OCI-LY3 (cell line): ENCODE measurements around the gene NECAB3.

Experiments used
- H2AFZ ChIP-seq: fragments of 200-600, 300-600 bp; shearing (Covaris generic); 2 replicates; pipeline ENCODE4 v1.6.0; 2014; ENCODE audit warnings: antibody characterized with exemption, low read depth, low read length
- H3K27ac ChIP-seq: fragments of 200-600, 300-600 bp; sonication (generic); 2 replicates; pipeline ENCODE4 v1.5.1; 2014; ENCODE audit warnings: mild to moderate bottlenecking, low read length, moderate library complexity, mixed read lengths
- H3K27me3 ChIP-seq: fragments of 200-600, 300-600 bp; sonication (generic); 2 replicates; pipeline ENCODE4 v1.6.1; 2014; ENCODE audit warnings: low read depth, low read length, mixed read lengths
- H3K36me3 ChIP-seq: fragments of 200-600, 300-600 bp; sonication (generic); replicated peaks from 2 replicates; pipeline ENCODE3; 2014; ENCODE audit warnings: low read depth, low read length, mixed read lengths
- H3K4me1 ChIP-seq: fragments of 300-600, 200-600 bp; sonication (generic); 2 replicates; pipeline ENCODE4 v1.6.1; 2014; ENCODE audit warnings: low read length, mixed read lengths
- H3K4me2 ChIP-seq: fragments of 200-600, 300-600 bp; sonication (generic); 2 replicates; pipeline ENCODE4 v1.6.1; 2014; ENCODE audit warnings: low read length, mixed read lengths
- H3K4me3 ChIP-seq: fragments of 300-600, 200-600 bp; sonication (generic); 2 replicates; pipeline ENCODE4 v1.5.1; 2014; ENCODE audit warnings: antibody characterized with exemption, mild to moderate bottlenecking, low read length, moderate library complexity
- H3K79me2 ChIP-seq: fragments of 300-600, 200-600 bp; shearing (Covaris generic); 2 replicates; pipeline ENCODE4 v1.6.1; 2014; ENCODE audit warnings: mild to moderate bottlenecking, low read length, mixed read lengths
- H3K9ac ChIP-seq: fragments of 300-600, 200-600 bp; shearing (Covaris generic); 2 replicates; pipeline ENCODE4 v1.6.0; 2014; ENCODE audit warnings: mild to moderate bottlenecking, low read length, moderate library complexity
- H3K9me3 ChIP-seq: fragments of 200-600, 300-600 bp; shearing (Covaris generic); 2 replicates; pipeline ENCODE4 v1.6.1; 2014; ENCODE audit warnings: low read length, mixed read lengths; ENCODE audit not compliant: insufficient read depth
- H4K20me1 ChIP-seq: fragments of 200-600, 300-600 bp; sonication (generic); 2 replicates; pipeline ENCODE4 v1.6.1; 2016; ENCODE audit warnings: low read length, mixed read lengths; ENCODE audit not compliant: insufficient read depth
- CTCF ChIP-seq: fragments of 200-600, 300-600 bp; sonication (generic); IDR thresholded peaks from 2 replicates; pipeline ENCODE4 v1.5.1; 2014; ENCODE audit warnings: antibody characterized with exemption, low read length, low read depth
- EZH2phosphoT487 ChIP-seq: fragments of 200-600 bp; shearing (Covaris generic); IDR thresholded peaks from 2 replicates; pipeline ENCODE4 v1.6.1; 2018; ENCODE audit warnings: antibody characterized with exemption, mixed run types, low read depth

The NECAB3 gene

GRCh38 chr20:33681728-33682353, 7.6 kb upstream of the NECAB3 start:
- H2AFZ ChIP-seq = no peak overlapping the region
- H4K20me1 ChIP-seq = peaks cover 81% of the 10 kb centered on the region
- H3K9me3 ChIP-seq = no peaks in the 10 kb centered on the region
- H3K27ac ChIP-seq = no peak overlapping the region
- peaks cover 16% of the 10 kb centered on the region for H3K4me1 ChIP-seq
- no peaks in the 10 kb centered on the region for H3K27me3 ChIP-seq
- no peak overlapping the region for H3K4me3 ChIP-seq
- TF ChIP-seq CTCF (no peak), EZH2phosphoT487 (no peak)
- H3K79me2 ChIP-seq = peaks cover 64% of the 10 kb centered on the region
- no peak overlapping the region for H3K4me2 ChIP-seq
- H3K36me3 ChIP-seq = peaks cover 54% of the 10 kb centered on the region
- no peak overlapping the region for H3K9ac ChIP-seq

GRCh38 chr20:33681288-33681687, 7.1 kb upstream of the NECAB3 start:
- Histone ChIP-seq H2AFZ (no peak overlapping the region), H3K9ac (no peak overlapping the region), H3K4me1 (peaks cover 13% of the 10 kb centered on the region), H3K79me2 (peaks cover 64% of the 10 kb centered on the region), H3K4me3 (no peak overlapping the region), H3K4me2 (no peak overlapping the region), H3K27me3 (no peaks in the 10 kb centered on the region), H4K20me1 (peaks cover 83% of the 10 kb centered on the region), H3K9me3 (no peaks in the 10 kb centered on the region), H3K27ac (no peak overlapping the region), H3K36me3 (peaks cover 58% of the 10 kb centered on the region)
- TF ChIP-seq EZH2phosphoT487 (no peak), CTCF (no peak)

GRCh38 chr20:33680686-33681085, 6.5 kb upstream of the NECAB3 start:
- no peaks in the 10 kb centered on the region for H3K9me3 ChIP-seq
- H2AFZ ChIP-seq = no peak overlapping the region
- no peak overlapping the region for H3K9ac ChIP-seq
- no peak overlapping the region for H3K4me3 ChIP-seq
- peaks cover 89% of the 10 kb centered on the region for H4K20me1 ChIP-seq
- H3K27ac ChIP-seq = no peak overlapping the region
- no peak overlapping the region for H3K4me2 ChIP-seq
- H3K4me1 ChIP-seq = peaks cover 13% of the 10 kb centered on the region
- H3K36me3 ChIP-seq = peaks cover 64% of the 10 kb centered on the region
- peaks cover 61% of the 10 kb centered on the region for H3K79me2 ChIP-seq
- H3K27me3 ChIP-seq = no peaks in the 10 kb centered on the region
- TF ChIP-seq EZH2phosphoT487 (no peak), CTCF (no peak)

- Histone ChIP-seq H3K4me1 (peaks cover 17% of the 10 kb centered on the region), H3K9me3 (no peaks in the 10 kb centered on the region), H3K9ac (no peak overlapping the region), H3K36me3 (peaks cover 61% of the 10 kb centered on the region), H2AFZ (no peak overlapping the region), H3K27me3 (no peaks in the 10 kb centered on the region), H3K27ac (no peak overlapping the region), H4K20me1 (peaks cover 93% of the 10 kb centered on the region), H3K79me2 (peaks cover 53% of the 10 kb centered on the region), H3K4me3 (no peak overlapping the region), H3K4me2 (no peak overlapping the region)
- TF ChIP-seq EZH2phosphoT487 (no peak), CTCF (no peak)
Observed at GRCh38 chr20:33679758-33680485, 5.7 kb upstream of the NECAB3 start.
